Epidermal melanocyte (primary cell): ENCODE measurements around the gene ODAD2.
"Not testable (repeated sequence)": the region's sequence is repeated elsewhere in the genome, so short reads cannot be mapped to it uniquely, and the experiment has no call there.

Source experiments
- DNase-seq: peaks from one replicate; pipeline ENCODE4 v3.0.0; 2011; ENCODE audit warnings: low spot score; ENCODE audit not compliant: insufficient read length

Gene ODAD2

GRCh38 chr10:27970795-27971194, 28.1 kb downstream of the ODAD2 start:
- not testable (repeated sequence) for DNase-seq

GRCh38 chr10:27969931-27970330, 28.9 kb downstream of the ODAD2 start:
- not testable (repeated sequence) for DNase-seq

GRCh38 chr10:27959093-27959715, 39.7 kb downstream of the ODAD2 start:
- no peak for DNase-seq

- not testable (repeated sequence) for DNase-seq
These were observed 40.5 kb downstream of the ODAD2 start for GRCh38 chr10:27958383-27958782.

- no peak for DNase-seq
These were observed 48.7 kb downstream of the ODAD2 start for GRCh38 chr10:27950242-27950564.

- no peak for DNase-seq
These were observed 49.2 kb downstream of the ODAD2 start for GRCh38 chr10:27949528-27950241.

- no peak for DNase-seq
These were observed 50.7 kb downstream of the ODAD2 start for GRCh38 chr10:27948186-27948585.

GRCh38 chr10:27947540-27947939, 51.3 kb downstream of the ODAD2 start:
- DNase-seq: no peak

- DNase-seq: no peak
These were observed 54.9 kb downstream of the ODAD2 start for GRCh38 chr10:27944005-27944404.

GRCh38 chr10:27914888-27915287, 84.0 kb downstream of the ODAD2 start:
- no peak for DNase-seq

- no peak for DNase-seq
These were observed 86.6 kb downstream of the ODAD2 start for GRCh38 chr10:27912231-27912630.

GRCh38 chr10:27911539-27911938, 87.3 kb downstream of the ODAD2 start:
- no peak for DNase-seq

GRCh38 chr10:27911011-27911410, 87.9 kb downstream of the ODAD2 start:
- DNase-seq: no peak

- DNase-seq: no peak
These were observed 90.6 kb downstream of the ODAD2 start for GRCh38 chr10:27908231-27908630.

- not testable (repeated sequence) for DNase-seq
These were observed 99.4 kb downstream of the ODAD2 start for GRCh38 chr10:27899485-27899884.

- DNase-seq: no peak
These were observed 99.8 kb downstream of the ODAD2 start for GRCh38 chr10:27899058-27899457.

GRCh38 chr10:27893358-27893954, 105.4 kb downstream of the ODAD2 start:
- DNase-seq: peak; percentile 17

- no peak for DNase-seq
These were observed 107.9 kb downstream of the ODAD2 start for GRCh38 chr10:27890971-27891370.

- DNase-seq: no peak
These were observed 109.4 kb downstream of the ODAD2 start for GRCh38 chr10:27889518-27889917.

GRCh38 chr10:27884185-27884641, 114.7 kb downstream of the ODAD2 start:
- DNase-seq: no peak

GRCh38 chr10:27878281-27878680, 120.6 kb downstream of the ODAD2 start:
- no peak for DNase-seq

- no peak for DNase-seq
These were observed 133.7 kb downstream of the ODAD2 start for GRCh38 chr10:27865221-27865635.

- no peak for DNase-seq
These were observed 137.1 kb downstream of the ODAD2 start for GRCh38 chr10:27861781-27862180.
